T-helper 17 cell (primary cell): ENCODE measurements around the gene TRAF3. TPM values are rescaled to one million over a fixed set of nuclear protein-coding genes. Genes with fewer than 3 reads are reported as not detected.

Source experiments
- ATAC-seq: fragments of 150-1000 bp; cut with Tn5 transposase; 2 replicates; pipeline ENCODE4 v1.10.0; 2021; ENCODE audit warnings: mild to moderate bottlenecking, moderate library complexity
- DNase-seq, 3 donors: peaks; one replicate each; pipeline versions ENCODE4 v3.0.0 to v3.0.0-alpha.2; 2020 to 2021
- H3K9me3 ChIP-seq: one replicate; pipeline ENCODE4 v1.7.0; 2013; ENCODE audit warnings: low read length, mild to moderate bottlenecking; ENCODE audit not compliant: control insufficient read depth, poor library complexity, severe bottlenecking
- H3K27ac Mint-ChIP-seq: one replicate; pipeline ENCODE4 v1.8.0; 2022; ENCODE audit warnings: mild to moderate bottlenecking, moderate library complexity, mixed read lengths
- H3K27me3 Mint-ChIP-seq: one replicate; pipeline ENCODE4 v1.8.0; 2022; ENCODE audit warnings: mixed read lengths
- H3K36me3 Mint-ChIP-seq: one replicate; pipeline ENCODE4 v1.8.0; 2022; ENCODE audit warnings: low read depth, mixed read lengths
- H3K4me1 Mint-ChIP-seq: one replicate; pipeline ENCODE4 v1.8.0; 2022; ENCODE audit warnings: mild to moderate bottlenecking, mixed read lengths
- H3K4me3 Mint-ChIP-seq: one replicate; pipeline ENCODE4 v1.8.0; 2022; ENCODE audit warnings: mild to moderate bottlenecking, moderate library complexity, mixed read lengths
- total RNA-seq, 4 donors: library from RNA in 2 of 4; stranded (reverse) in 2 of 4; gene quantifications; one replicate each; pipeline ENCODE4 v1.2.3 and lab custom pipeline; 2022 to 2026

TRAF3 gene
- total RNA-seq, 2 donors from 2014 or later: 47.8 to 54.4 TPM

DNA sequence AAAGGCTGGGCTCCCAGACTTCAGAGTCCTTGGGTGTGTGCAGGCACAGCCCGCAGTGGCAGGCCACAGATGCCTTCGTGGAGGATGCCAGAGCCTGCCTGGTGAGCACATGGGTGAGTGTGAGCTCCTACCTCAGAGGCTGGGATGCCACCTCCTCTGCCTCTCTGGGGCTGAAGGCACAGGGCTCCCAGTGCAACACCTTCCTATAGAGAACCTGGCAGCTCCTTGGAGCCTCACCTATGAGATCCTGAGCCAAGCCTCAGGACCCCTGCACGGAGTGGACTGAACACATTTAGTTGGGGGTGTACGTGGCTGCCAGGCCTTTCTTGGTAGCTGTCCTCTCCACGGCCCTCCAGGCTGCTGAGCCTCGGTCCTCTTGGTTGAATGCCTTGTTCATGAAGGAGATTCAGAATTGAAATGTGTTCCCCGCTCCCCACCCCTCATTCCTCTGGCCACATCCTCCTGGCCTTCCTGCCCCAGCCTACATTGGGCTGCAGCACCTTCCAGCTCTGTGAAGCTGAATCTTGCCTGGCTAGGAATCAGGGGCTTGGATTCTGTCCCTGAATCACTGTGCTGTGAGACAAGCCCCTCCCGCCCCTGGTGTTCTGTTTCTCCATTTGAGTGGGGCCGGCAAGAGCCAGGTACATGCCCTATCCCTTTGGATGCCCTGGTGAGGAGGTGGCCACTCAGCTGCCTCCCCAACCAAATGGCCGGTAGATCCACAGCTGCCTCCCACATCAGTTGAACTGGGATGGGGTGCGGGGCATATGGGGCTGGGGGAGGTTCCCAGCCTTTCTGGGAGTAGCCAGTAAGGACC, 38.7 kb upstream of the TRAF3 start:
- Mint-ChIP-seq H3K27ac (no peak overlapping the region), H3K4me3 (no peak overlapping the region)
- ATAC-seq: no peak

DNA sequence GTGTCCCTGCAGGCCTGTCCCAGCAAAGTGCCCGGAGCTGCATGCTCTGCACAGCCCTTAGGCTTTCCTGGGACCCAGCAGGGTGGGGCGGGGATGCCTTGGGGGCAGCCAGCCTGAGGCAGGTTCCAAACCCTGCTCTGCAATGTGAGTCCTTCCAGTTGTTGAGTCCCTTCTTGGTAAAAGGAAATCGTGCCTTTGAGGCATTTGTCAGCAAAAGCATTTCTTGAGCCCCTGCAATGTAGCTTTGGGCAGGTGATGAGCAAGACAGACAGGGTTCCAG, 38.1 kb upstream of the TRAF3 start:
- H3K27me3 Mint-ChIP-seq: no peaks in the 10 kb centered on the region
- H3K27ac Mint-ChIP-seq: no peak overlapping the region
- H3K9me3 ChIP-seq: no peaks in the 10 kb centered on the region
- peaks cover 2% of the 10 kb centered on the region for H3K36me3 Mint-ChIP-seq
- H3K4me1 Mint-ChIP-seq: peaks cover 4% of the 10 kb centered on the region
- H3K4me3 Mint-ChIP-seq: no peak overlapping the region
- ATAC-seq (no peak), DNase-seq (no peak)

More for the DNA sequence above, 38.7 kb upstream of the TRAF3 start:
- H3K9me3 ChIP-seq: no peaks in the 10 kb centered on the region
- peaks cover 4% of the 10 kb centered on the region for H3K4me1 Mint-ChIP-seq
- DNase-seq: no peak
- no peaks in the 10 kb centered on the region for H3K27me3 Mint-ChIP-seq
- H3K36me3 Mint-ChIP-seq: peaks cover 2% of the 10 kb centered on the region

GRCh38 chr14:102746634-102747438, 30.4 kb upstream of the TRAF3 start:
- H3K36me3 Mint-ChIP-seq: peaks cover 2% of the 10 kb centered on the region
- no peak overlapping the region for H3K27ac Mint-ChIP-seq
- no peaks in the 10 kb centered on the region for H3K4me1 Mint-ChIP-seq
- DNase-seq (no peak), ATAC-seq (no peak)
- no peaks in the 10 kb centered on the region for H3K9me3 ChIP-seq
- H3K27me3 Mint-ChIP-seq: no peaks in the 10 kb centered on the region
- H3K4me3 Mint-ChIP-seq: no peak overlapping the region

DNA sequence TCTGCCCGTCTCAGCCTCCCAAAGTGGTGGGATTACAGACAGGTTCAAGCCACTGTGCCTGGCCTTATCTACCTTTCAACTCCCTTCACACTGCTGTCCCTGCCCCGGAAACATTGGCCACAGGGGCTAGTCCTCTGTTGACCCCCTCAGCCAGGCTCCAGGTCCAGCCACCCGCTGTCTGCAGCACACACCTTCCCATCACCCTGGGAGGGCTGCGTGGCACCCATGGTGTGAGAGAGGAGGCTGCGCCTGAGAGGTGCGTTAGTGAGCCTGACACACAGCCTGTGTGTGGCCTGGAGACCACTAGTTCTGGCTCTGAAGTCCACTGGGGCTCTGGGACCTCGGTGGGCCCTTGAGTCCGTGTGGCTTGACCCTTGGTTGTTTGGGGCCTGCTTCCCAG, 28.4 kb upstream of the TRAF3 start:
- H3K27ac Mint-ChIP-seq: no peak overlapping the region
- DNase-seq: no peak

DNA sequence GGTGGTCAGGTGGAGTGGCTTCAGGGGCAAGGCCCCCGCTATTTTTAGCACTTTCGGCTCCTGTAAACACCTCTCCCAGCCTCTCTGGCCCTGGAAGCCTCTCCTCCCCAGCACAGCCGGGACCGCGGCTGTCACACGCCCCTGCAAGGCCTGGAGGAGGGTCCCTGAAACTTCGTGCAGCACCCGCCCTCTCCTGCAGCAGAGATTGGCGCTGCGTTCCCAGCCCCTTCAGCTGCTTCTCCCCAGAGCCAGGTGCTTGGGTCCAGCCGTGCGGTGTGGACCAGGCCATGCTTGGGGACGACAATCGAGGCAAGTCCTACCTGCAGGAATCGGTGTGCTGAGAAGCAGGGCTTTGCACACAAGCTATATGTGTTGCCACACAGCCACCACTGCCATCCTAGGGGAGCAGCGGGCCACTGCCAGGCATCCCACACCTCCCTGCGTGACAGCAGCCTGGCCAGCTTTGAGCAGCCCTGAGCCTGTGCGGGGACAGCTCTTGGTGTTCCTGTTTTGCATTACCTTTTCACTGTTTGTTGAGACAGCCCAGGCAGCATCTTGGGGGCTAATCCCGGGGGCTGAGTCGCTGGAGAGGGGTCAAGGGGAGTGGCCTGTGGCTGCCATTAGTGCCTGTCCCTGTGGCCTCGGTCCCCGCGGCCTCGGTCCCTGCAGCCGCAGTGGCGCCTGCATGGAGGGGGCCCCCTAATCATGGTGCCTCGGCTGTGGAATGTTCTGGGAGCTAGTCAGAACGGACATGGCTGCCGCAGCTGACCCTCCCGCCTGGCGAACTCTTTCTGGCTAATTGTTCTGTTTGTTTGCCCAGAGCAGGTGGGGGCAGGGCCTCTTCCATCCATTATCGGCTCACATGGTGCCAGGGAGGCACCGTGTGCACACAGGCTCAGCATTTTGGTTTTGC, 27.6 kb upstream of the TRAF3 start:
- peaks cover 2% of the 10 kb centered on the region for H3K36me3 Mint-ChIP-seq
- no peak overlapping the region for H3K4me3 Mint-ChIP-seq
- no peaks in the 10 kb centered on the region for H3K9me3 ChIP-seq
- no peaks in the 10 kb centered on the region for H3K4me1 Mint-ChIP-seq
- no peaks in the 10 kb centered on the region for H3K27me3 Mint-ChIP-seq
- no peak overlapping the region for H3K27ac Mint-ChIP-seq
- DNase-seq: no peak
- ATAC-seq: no peak

More for the DNA sequence above, 28.4 kb upstream of the TRAF3 start:
- no peaks in the 10 kb centered on the region for H3K9me3 ChIP-seq
- ATAC-seq: no peak
- Mint-ChIP-seq H3K27me3 (no peaks in the 10 kb centered on the region), H3K36me3 (peaks cover 2% of the 10 kb centered on the region), H3K4me1 (no peaks in the 10 kb centered on the region), H3K4me3 (no peak overlapping the region)

- Mint-ChIP-seq H3K4me1 (no peaks in the 10 kb centered on the region), H3K4me3 (no peak overlapping the region)
- no peak for ATAC-seq
Measured at GRCh38 chr14:102750376-102750775, 26.9 kb upstream of the TRAF3 start.

DNA sequence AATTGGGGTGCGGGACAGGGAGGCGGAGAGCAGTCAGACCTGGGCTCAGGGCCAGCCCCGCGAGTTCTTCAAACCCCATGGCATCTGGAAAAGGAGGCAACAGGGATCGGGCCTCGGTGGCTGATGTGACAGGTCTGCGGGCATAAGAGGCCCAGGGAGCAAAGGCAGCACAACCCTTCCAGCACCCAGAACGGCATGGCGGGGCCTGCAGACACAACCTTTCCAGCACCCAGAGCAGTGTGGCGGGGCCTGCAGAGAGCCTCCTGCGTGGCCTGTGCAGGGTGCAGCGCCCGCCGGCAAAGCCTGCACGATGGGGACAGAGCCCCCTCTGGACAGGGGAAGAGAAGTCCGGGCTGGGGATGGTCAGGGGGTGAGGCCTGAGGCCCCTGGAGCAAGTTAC, 26.2 kb upstream of the TRAF3 start:
- ATAC-seq: no peak
- no peaks in the 10 kb centered on the region for H3K27me3 Mint-ChIP-seq

More at GRCh38 chr14:102750376-102750775, 26.9 kb upstream of the TRAF3 start:
- H3K27ac Mint-ChIP-seq: no peak overlapping the region
- no peaks in the 10 kb centered on the region for H3K27me3 Mint-ChIP-seq
- H3K36me3 Mint-ChIP-seq: peaks cover 2% of the 10 kb centered on the region
- H3K9me3 ChIP-seq: no peaks in the 10 kb centered on the region
- no peak for DNase-seq

GRCh38 chr14:102752239-102752847, 24.9 kb upstream of the TRAF3 start:
- no peak for DNase-seq
- ATAC-seq: no peak
- Mint-ChIP-seq H3K27ac (no peak overlapping the region), H3K27me3 (no peaks in the 10 kb centered on the region), H3K4me1 (no peaks in the 10 kb centered on the region), H3K36me3 (peaks cover 2% of the 10 kb centered on the region), H3K4me3 (no peak overlapping the region)
- no peaks in the 10 kb centered on the region for H3K9me3 ChIP-seq

More for the DNA sequence above, 26.2 kb upstream of the TRAF3 start:
- H3K9me3 ChIP-seq: no peaks in the 10 kb centered on the region
- DNase-seq: no peak
- H3K36me3 Mint-ChIP-seq: peaks cover 2% of the 10 kb centered on the region
- H3K4me3 Mint-ChIP-seq: peak overlapping the region; percentile 31
- H3K4me1 Mint-ChIP-seq: no peaks in the 10 kb centered on the region
- no peak overlapping the region for H3K27ac Mint-ChIP-seq

DNA sequence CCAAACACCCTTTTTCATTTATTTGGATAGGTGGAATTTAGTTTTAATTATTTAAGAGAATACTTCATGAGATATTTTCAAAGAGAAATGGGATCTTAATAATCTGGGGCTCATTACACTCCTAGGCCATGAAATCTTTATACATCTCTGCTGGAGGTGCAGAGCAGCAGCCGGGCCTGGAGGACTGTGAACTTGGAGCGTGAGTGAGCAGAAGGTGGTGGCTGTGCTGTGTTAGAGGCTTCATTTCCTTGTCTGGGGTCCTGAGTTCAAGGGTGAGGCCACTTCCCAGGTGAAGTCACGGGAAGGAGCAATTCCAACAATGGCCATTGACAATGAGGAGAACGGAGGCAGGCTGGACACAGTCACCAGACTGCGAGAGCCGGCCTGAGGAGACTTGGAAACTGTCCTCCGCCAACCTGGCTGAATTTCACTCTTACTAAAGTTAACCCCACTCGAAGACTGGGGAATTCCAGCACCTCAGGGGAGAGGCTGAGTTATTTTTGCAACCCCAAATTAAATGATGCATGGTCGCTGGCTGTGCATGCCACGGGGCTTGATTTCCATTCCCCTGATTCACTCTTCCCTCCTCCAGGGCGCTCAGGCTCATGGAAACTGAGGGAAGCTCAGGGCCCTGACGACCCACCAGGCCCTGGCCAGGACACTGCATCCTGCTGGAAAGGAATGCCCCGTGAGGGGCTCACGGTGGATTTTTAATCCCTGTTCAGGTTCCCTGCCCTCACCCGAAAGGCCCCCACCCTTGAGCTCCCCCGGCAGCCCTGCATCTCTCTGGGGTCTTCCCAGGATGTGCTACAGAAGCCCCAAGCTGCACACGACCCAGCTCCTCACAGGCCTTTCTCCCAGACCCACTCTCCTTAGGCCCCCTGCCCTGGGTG, 22.6 kb upstream of the TRAF3 start:
- no peak for ATAC-seq
- H3K27me3 Mint-ChIP-seq: no peaks in the 10 kb centered on the region
- H3K9me3 ChIP-seq: no peaks in the 10 kb centered on the region

GRCh38 chr14:102757646-102758045, 19.6 kb upstream of the TRAF3 start:
- Mint-ChIP-seq H3K27me3 (no peaks in the 10 kb centered on the region), H3K4me3 (no peak overlapping the region), H3K36me3 (no peaks in the 10 kb centered on the region), H3K4me1 (no peaks in the 10 kb centered on the region), H3K27ac (no peak overlapping the region)
- DNase-seq (no peak), ATAC-seq (no peak)
- H3K9me3 ChIP-seq: no peaks in the 10 kb centered on the region

More for the DNA sequence above, 22.6 kb upstream of the TRAF3 start:
- H3K36me3 Mint-ChIP-seq: peaks cover 2% of the 10 kb centered on the region
- H3K4me1 Mint-ChIP-seq: no peaks in the 10 kb centered on the region
- DNase-seq: no peak
- H3K4me3 Mint-ChIP-seq: no peak overlapping the region
- H3K27ac Mint-ChIP-seq: no peak overlapping the region

DNA sequence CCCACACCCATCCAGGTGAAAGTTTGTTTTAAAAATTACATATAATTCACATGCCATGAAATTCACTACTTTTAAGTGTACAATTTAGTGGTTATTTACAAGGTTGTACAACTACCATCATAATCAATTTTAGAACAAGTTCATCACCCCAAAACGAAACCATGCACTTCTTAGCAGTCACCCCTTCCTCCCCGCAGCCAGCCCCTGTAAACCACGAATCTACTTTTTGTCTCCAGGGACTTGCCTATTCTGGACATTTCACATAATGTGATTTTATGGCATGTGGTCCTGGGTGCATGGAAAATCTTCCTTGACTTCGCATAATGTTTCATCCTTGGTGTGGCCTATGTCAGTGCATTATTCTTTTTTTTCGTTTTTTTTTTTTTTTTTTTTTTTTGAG, 19.2 kb upstream of the TRAF3 start:
- H3K4me1 Mint-ChIP-seq: no peaks in the 10 kb centered on the region

More for the DNA sequence above, 19.2 kb upstream of the TRAF3 start:
- Mint-ChIP-seq H3K36me3 (no peaks in the 10 kb centered on the region), H3K4me3 (no peak overlapping the region), H3K27ac (no peak overlapping the region), H3K27me3 (no peaks in the 10 kb centered on the region)
- no peaks in the 10 kb centered on the region for H3K9me3 ChIP-seq
- ATAC-seq (no peak), DNase-seq (no peak)
